K562 (cell line): ENCODE results near the gene MAPKAPK3. TPM values are rescaled to one million over a fixed set of nuclear protein-coding genes. Genes with fewer than 3 reads are reported as not detected.

ENCODE experiments used
- CAMTA2 ChIP-seq: fragments of 250-450 bp; sonication (Bioruptor Pico); conservative IDR thresholded peaks from 2 replicates; pipeline ENCODE4 v1.5.1; 2022
- ELF2 ChIP-seq: fragments of 250-450 bp; sonication (Bioruptor Pico); IDR thresholded peaks from 2 replicates; pipeline ENCODE4 v1.5.0; 2021; ENCODE audit warnings: mild to moderate bottlenecking
- ETS2 ChIP-seq: IDR thresholded peaks from 2 replicates; pipeline ENCODE4 v1.6.1; 2016; ENCODE audit warnings: borderline replicate concordance, missing genetic modification characterization, mild to moderate bottlenecking, moderate library complexity, missing compliant biosample characterization; ENCODE audit not compliant: poor library complexity, severe bottlenecking
- FIP1L1 ChIP-seq: fragments of 200-400 bp; formaldehyde crosslinking; IDR thresholded peaks from 2 replicates; pipeline ENCODE4 v1.6.1; 2018; ENCODE audit warnings: mild to moderate bottlenecking, low read depth, low read length; ENCODE audit not compliant: poor library complexity, severe bottlenecking
- FOXP1 ChIP-seq: sonication (generic); formaldehyde crosslinking; IDR thresholded peaks from 2 replicates; pipeline ENCODE4 v1.8.0; 2022; ENCODE audit warnings: mild to moderate bottlenecking, missing genetic modification reagents
- HMG20B ChIP-seq: fragments of 250-450 bp; sonication (Bioruptor Pico); IDR thresholded peaks from 2 replicates; pipeline ENCODE4 v1.5.0; 2021; ENCODE audit warnings: mild to moderate bottlenecking
- KDM2B ChIP-seq: fragments of 250-450 bp; sonication (Bioruptor Pico); IDR thresholded peaks from 2 replicates; pipeline ENCODE4 v1.8.0; 2021; ENCODE audit warnings: mild to moderate bottlenecking, moderate library complexity
- MAFK ChIP-seq: IDR thresholded peaks from 2 replicates; pipeline ENCODE4 v1.6.1; 2011; ENCODE audit warnings: low read length, improper control_type of control experiment
- MAZ ChIP-seq, 2 experiments: fragments of 450-650 bp in 1 of 2; sonication (generic) in 1 of 2; formaldehyde crosslinking; IDR thresholded peaks in 1 of 2; conservative IDR thresholded peaks in 1 of 2; 2 replicates each; pipeline versions ENCODE4 v1.4.0 to v1.5.0; 2020; ENCODE audit warnings: mild to moderate bottlenecking in 1 of 2, missing genetic modification reagents in 1 of 2
- PHF20 ChIP-seq: fragments of 450-650 bp; IDR thresholded peaks from 2 replicates; pipeline ENCODE4 v1.6.1; 2018; ENCODE audit not compliant: partially characterized antibody
- POLR3A ChIP-seq: IDR thresholded peaks from 2 replicates; pipeline ENCODE4 v1.6.1; 2011; ENCODE audit warnings: borderline replicate concordance, mild to moderate bottlenecking, moderate library complexity; ENCODE audit not compliant: insufficient read length, insufficient read depth; ENCODE audit errors: extremely low read depth
- RB1 ChIP-seq: fragments of 450-650 bp; IDR thresholded peaks from 2 replicates; pipeline ENCODE4 v1.6.1; 2017; ENCODE audit warnings: low read depth, mild to moderate bottlenecking
- RBM39 ChIP-seq: fragments of 200-400 bp; formaldehyde crosslinking; optimal IDR thresholded peaks from 2 replicates; pipeline ENCODE3; 2018; ENCODE audit warnings: low read depth, low read length
- SIN3B ChIP-seq: fragments of 450-650 bp; IDR thresholded peaks from 2 replicates; pipeline ENCODE4 v1.6.1; 2017; ENCODE audit warnings: low read depth, mild to moderate bottlenecking, moderate library complexity
- SMAD4 ChIP-seq: fragments of 250-450 bp; sonication (Bioruptor Pico); conservative IDR thresholded peaks from 2 replicates; pipeline ENCODE4 v1.8.0; 2021; ENCODE audit warnings: inconsistent platforms, mild to moderate bottlenecking, moderate library complexity
- TAF9B ChIP-seq: fragments of 450-650 bp; IDR thresholded peaks from 2 replicates; pipeline ENCODE4 v1.6.1; 2018; ENCODE audit warnings: mild to moderate bottlenecking; ENCODE audit not compliant: partially characterized antibody
- TEAD1 ChIP-seq, 2 experiments: fragments of 450-650 bp in 1 of 2; sonication (generic) in 1 of 2; formaldehyde crosslinking; IDR thresholded peaks; 2 replicates each; pipeline versions ENCODE4 v1.4.0 to v1.8.0; 2020 to 2022; ENCODE audit warnings: mild to moderate bottlenecking in 2 of 2, missing genetic modification reagents in 1 of 2
- ZFPM2 ChIP-seq: fragments of 250-450 bp; sonication (Bioruptor Pico); IDR thresholded peaks from 2 replicates; pipeline ENCODE4 v1.5.1; 2022; ENCODE audit warnings: mild to moderate bottlenecking
- ZNF197 ChIP-seq: fragments of 200-800 bp; sonication (Bioruptor generic); IDR thresholded peaks from 2 replicates; pipeline ENCODE4 v1.6.1; 2016; ENCODE audit warnings: low read depth, missing genetic modification characterization, missing compliant biosample characterization
- ZNF232 ChIP-seq: sonication (generic); formaldehyde crosslinking; IDR thresholded peaks from 2 replicates; pipeline ENCODE4 v1.8.0; 2022; ENCODE audit warnings: mild to moderate bottlenecking, missing genetic modification reagents
- ZNF444 ChIP-seq: fragments of 250-450 bp; sonication (Bioruptor Pico); IDR thresholded peaks from 2 replicates; pipeline ENCODE4 v1.4.0; 2020; ENCODE audit warnings: mild to moderate bottlenecking, moderate library complexity
- ZZZ3 ChIP-seq: fragments of 450-650 bp; IDR thresholded peaks from 2 replicates; pipeline ENCODE4 v1.6.1; 2016; ENCODE audit warnings: antibody characterized with exemption, mild to moderate bottlenecking, moderate library complexity
- polyA plus RNA-seq, 8 experiments: library from polyadenylated mRNA; depleted of rRNA in 4 of 8; stranded (reverse) in 5 of 8; unstranded in 3 of 8; fragments of >200 nt; fragmentation: Nextera tagmentation in 2 of 8; fragmentation: Illumina TruSeq in 1 of 8; extraction: Ambion mirVana in 2 of 8; extraction: Trizol in 1 of 8; gene quantifications; 2 replicates each; pipeline versions ENCODE4 v1.2.1 to v1.2.3, GENCODE V29; 2011 to 2014; ENCODE audit warnings: inconsistent platforms in 1 of 8, missing spikeins in 1 of 8
- total RNA-seq, 7 experiments: library from RNA; depleted of rRNA in 6 of 7; stranded (reverse); fragments of >200 nt in 6 of 7; fragmentation: Illumina TruSeq in 2 of 7; extraction: Trizol in 2 of 7; gene quantifications; 2 replicates each; pipeline versions ENCODE4 v1.2.1 to v1.2.3, GENCODE V29; 2011 to 2021; ENCODE audit warnings: low replicate concordance in 1 of 7
- TF ChIP-seq, protein P1 (sequence below): fragments of 450-650 bp; IDR thresholded peaks from 2 replicates; pipeline ENCODE4 v1.6.1; 2016; ENCODE audit warnings: missing biosample characterization, missing genetic modification characterization
- TF ChIP-seq, protein P2 (sequence below): fragments of 450-650 bp; formaldehyde crosslinking; IDR thresholded peaks from 2 replicates; pipeline ENCODE4 v1.4.0; 2020; ENCODE audit warnings: mild to moderate bottlenecking
- TF ChIP-seq, protein P3 (sequence below): fragments of 250-450 bp; sonication (Bioruptor Pico); IDR thresholded peaks from 2 replicates; pipeline ENCODE4 v1.4.0; 2020; ENCODE audit warnings: mild to moderate bottlenecking, moderate library complexity, borderline replicate concordance

MAPKAPK3 gene
- total and polyA plus RNA-seq, 9 of the 15 experiments (the other 6 are each of a cell fraction or from before 2014, with no cell fraction given): 8.0 to 56.4 (median 41.2) TPM

DNA sequence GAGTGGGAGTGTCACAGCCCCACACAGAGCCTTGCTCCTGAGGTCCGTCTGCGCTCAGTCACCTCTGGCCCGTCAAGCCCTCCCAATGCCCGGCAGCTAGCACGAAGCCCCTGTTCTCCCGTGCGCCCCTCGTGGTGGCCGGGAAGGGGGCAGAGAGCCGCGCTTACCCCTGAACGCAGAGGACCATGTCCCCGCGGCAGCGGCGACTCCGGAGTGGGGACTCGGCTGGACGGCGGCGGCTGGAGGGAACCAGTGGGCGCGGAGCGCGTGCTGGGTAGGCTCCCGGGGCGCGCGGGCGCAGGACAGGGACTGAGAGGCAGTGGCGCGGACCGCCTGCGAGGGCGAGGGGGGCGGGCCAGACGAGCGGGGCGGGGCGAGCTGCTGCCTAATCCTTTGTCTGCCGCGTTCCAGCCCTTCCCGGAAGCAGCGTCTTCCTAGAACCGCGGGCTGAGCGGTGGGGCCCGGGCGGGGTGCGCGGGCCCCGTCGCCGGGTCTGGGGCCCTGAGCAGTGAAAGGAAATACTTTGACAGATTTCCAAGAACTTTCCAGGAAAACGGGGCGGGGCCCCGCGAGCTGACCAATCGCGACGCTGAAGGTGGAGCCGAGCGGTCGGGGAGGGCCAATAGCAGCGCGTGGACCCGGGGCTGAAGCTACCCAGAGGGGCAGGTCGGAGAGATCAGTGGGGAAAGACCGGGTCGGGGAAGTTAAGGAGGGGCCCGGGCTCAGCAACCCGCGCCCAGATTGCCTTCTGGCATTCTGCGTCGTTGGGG lies 5.3 kb upstream of the MAPKAPK3 start, which contains the start of gene CISH (continued):
- TF ChIP-seq, protein P1, sequence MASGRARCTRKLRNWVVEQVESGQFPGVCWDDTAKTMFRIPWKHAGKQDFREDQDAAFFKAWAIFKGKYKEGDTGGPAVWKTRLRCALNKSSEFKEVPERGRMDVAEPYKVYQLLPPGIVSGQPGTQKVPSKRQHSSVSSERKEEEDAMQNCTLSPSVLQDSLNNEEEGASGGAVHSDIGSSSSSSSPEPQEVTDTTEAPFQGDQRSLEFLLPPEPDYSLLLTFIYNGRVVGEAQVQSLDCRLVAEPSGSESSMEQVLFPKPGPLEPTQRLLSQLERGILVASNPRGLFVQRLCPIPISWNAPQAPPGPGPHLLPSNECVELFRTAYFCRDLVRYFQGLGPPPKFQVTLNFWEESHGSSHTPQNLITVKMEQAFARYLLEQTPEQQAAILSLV (tag): no peak
- TF ChIP-seq, protein P2, sequence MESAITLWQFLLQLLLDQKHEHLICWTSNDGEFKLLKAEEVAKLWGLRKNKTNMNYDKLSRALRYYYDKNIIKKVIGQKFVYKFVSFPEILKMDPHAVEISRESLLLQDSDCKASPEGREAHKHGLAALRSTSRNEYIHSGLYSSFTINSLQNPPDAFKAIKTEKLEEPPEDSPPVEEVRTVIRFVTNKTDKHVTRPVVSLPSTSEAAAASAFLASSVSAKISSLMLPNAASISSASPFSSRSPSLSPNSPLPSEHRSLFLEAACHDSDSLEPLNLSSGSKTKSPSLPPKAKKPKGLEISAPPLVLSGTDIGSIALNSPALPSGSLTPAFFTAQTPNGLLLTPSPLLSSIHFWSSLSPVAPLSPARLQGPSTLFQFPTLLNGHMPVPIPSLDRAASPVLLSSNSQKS (CRISPR knock-in tag): no peak
- TF ChIP-seq MAZ (CRISPR knock-in tag; conservative IDR thresholded peaks at IDR 0.05 in 1 of 2, IDR thresholded peaks at IDR 0.05 in 1 of 2) (peak; percentile 55 to 92; a peak in 3 of 4 replicates), KDM2B (CRISPR knock-in tag) (0 out of 2 replicates have a peak, but pooled peaks have one; percentile 3), RB1 (peak; percentile 79), RBM39 (no peak), ELF2 (CRISPR knock-in tag) (no peak), PHF20 (no peak), MAFK (no peak), TEAD1 (CRISPR knock-in tag; IDR thresholded peaks at IDR 0.05) (peak in 1 of 2 experiments; percentile 67; a peak in 1 of 4 replicates), HMG20B (CRISPR knock-in tag) (no peak), ZNF197 (CRISPR knock-in tag) (no peak), FOXP1 (CRISPR knock-in tag) (no peak), SMAD4 (CRISPR knock-in tag) (peak; percentile 97), ETS2 (tag) (no peak), ZNF232 (no peak), ZZZ3 (no peak), CAMTA2 (no peak), TAF9B (peak; percentile 61), POLR3A (no peak), ZFPM2 (CRISPR knock-in tag) (no peak), FIP1L1 (no peak), ZNF444 (no peak), SIN3B (no peak)
- TF ChIP-seq, protein P3, sequence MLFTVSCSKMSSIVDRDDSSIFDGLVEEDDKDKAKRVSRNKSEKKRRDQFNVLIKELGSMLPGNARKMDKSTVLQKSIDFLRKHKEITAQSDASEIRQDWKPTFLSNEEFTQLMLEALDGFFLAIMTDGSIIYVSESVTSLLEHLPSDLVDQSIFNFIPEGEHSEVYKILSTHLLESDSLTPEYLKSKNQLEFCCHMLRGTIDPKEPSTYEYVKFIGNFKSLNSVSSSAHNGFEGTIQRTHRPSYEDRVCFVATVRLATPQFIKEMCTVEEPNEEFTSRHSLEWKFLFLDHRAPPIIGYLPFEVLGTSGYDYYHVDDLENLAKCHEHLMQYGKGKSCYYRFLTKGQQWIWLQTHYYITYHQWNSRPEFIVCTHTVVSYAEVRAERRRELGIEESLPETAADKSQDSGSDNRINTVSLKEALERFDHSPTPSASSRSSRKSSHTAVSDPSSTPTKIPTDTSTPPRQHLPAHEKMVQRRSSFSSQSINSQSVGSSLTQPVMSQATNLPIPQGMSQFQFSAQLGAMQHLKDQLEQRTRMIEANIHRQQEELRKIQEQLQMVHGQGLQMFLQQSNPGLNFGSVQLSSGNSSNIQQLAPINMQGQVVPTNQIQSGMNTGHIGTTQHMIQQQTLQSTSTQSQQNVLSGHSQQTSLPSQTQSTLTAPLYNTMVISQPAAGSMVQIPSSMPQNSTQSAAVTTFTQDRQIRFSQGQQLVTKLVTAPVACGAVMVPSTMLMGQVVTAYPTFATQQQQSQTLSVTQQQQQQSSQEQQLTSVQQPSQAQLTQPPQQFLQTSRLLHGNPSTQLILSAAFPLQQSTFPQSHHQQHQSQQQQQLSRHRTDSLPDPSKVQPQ (CRISPR knock-in tag): no peak
